Epithelial cell of proximal tubule (primary cell): ENCODE data around the gene OR4N2. TPM values are rescaled to one million over a fixed set of nuclear protein-coding genes. Genes with fewer than 3 reads are reported as not detected.
"Not testable (repeated sequence)": the region's sequence is repeated elsewhere in the genome, so short reads cannot be mapped to it uniquely, and the experiment has no call there.

Experiments used
- DNase-seq: peaks from one replicate; pipeline ENCODE4 v3.0.0-alpha.2; 2011; ENCODE audit warnings: low read depth
- H3K4me3 ChIP-seq: 2 replicates; pipeline ENCODE4 v1.5.1; 2011; ENCODE audit warnings: low read depth, mild to moderate bottlenecking, low read length
- CTCF ChIP-seq: conservative IDR thresholded peaks from 2 replicates; pipeline ENCODE4 v1.5.1; 2012; ENCODE audit warnings: low read depth, mild to moderate bottlenecking, low read length
- total RNA-seq: library from RNA; depleted of rRNA; stranded (reverse); fragments of >200 nt; gene quantifications from 2 replicates; pipeline ENCODE4 v1.2.3, GENCODE V29; 2015

OR4N2 gene
- total RNA-seq, 1 donor from 2014 or later: not detected

GRCh38 chr14:19828314-19828713, 24.7 kb downstream of the OR4N2 start:
- no peak for DNase-seq
- TF ChIP-seq CTCF: no peak
- no peak overlapping the region for H3K4me3 ChIP-seq

- not testable (repeated sequence) for DNase-seq, H3K4me3 ChIP-seq
Observed at GRCh38 chr14:19834203-19834848, 30.8 kb downstream of the OR4N2 start.

- H3K4me3 ChIP-seq: no peak overlapping the region
- no peak for TF ChIP-seq CTCF
- no peak for DNase-seq
Observed at GRCh38 chr14:19838433-19838832, 34.9 kb downstream of the OR4N2 start.

GRCh38 chr14:19851365-19851764, 47.8 kb downstream of the OR4N2 start:
- DNase-seq: no peak
- TF ChIP-seq CTCF: no peak
- H3K4me3 ChIP-seq: no peak overlapping the region

- H3K4me3 ChIP-seq, DNase-seq: not testable (repeated sequence)
Observed at GRCh38 chr14:19866061-19866669, 62.6 kb downstream of the OR4N2 start.

GRCh38 chr14:19873178-19873577, 69.6 kb downstream of the OR4N2 start:
- no peak for DNase-seq
- no peak for TF ChIP-seq CTCF
- H3K4me3 ChIP-seq: no peak overlapping the region

GRCh38 chr14:19874842-19875241, 71.3 kb downstream of the OR4N2 start, which contains the start of gene OR4K2:
OR4K2 (plus strand) TSS chr14:19875142; CDS start chr14:19876268, 1,126 bp downstream.
- TF ChIP-seq CTCF: no peak
- H3K4me3 ChIP-seq: no peak within 1 kb of the TSS
- no peak for DNase-seq

GRCh38 chr14:19878029-19878642, 74.6 kb downstream of the OR4N2 start:
- DNase-seq: no peak
- H3K4me3 ChIP-seq: no peak overlapping the region
- TF ChIP-seq CTCF: peak; percentile 30
